K562 (cell line): ENCODE data around the gene MACF1.

Source experiments
- BCOR ChIP-seq: fragments of 450-650 bp; IDR thresholded peaks from 2 replicates; pipeline ENCODE4 v1.6.1; 2016
- CTCF ChIP-seq, 3 experiments: IDR thresholded peaks in 2 of 3; conservative IDR thresholded peaks in 1 of 3; 2 replicates each; pipeline ENCODE4 v1.5.1; 2011 to 2012; ENCODE audit warnings: low read length in 3 of 3, mild to moderate bottlenecking in 3 of 3, control low read depth in 2 of 3, improper control_type of control experiment in 1 of 3, inconsistent platforms in 1 of 3, low read depth in 1 of 3, mixed read lengths in 1 of 3, moderate library complexity in 1 of 3; ENCODE audit not compliant: insufficient read depth in 2 of 3
- MTF1 ChIP-seq: fragments of 250-450 bp; sonication (Bioruptor Pico); IDR thresholded peaks from 2 replicates; pipeline ENCODE4 v1.9.0; 2021; ENCODE audit warnings: moderate library complexity, mild to moderate bottlenecking, inconsistent platforms, borderline replicate concordance

DNA sequence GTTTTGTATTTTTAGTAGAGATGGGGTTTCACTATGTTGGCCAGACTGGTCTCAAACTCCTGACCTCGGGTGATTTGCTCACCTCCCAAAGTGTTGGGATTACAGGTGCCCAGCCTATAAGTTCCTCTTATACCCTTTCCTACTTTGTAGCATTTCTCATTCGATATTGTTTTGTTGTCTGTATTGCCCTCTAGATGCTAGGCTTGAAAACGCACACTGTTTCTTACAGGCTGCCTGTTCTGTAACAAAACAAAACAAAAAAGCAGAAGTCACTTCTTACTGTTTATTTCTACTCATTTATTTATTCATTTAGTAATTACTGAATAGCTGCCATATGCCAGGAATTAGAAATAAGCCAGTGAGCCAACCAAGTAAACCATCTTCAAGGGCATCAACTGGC, 150.1 kb downstream of the MACF1 start:
- TF ChIP-seq BCOR: no peak
- no peak; a peak in 1 of 6 replicates for TF ChIP-seq CTCF (IDR thresholded peaks at IDR 0.05 in 2 of 3, conservative IDR thresholded peaks at IDR 0.05 in 1 of 3; ENCODE audit: insufficient read depth in 2 of 3, low read depth in 1 of 3, low read length in 3 of 3)
- TF ChIP-seq MTF1: no peak
